Astrocyte (in vitro differentiated cells and primary cell): ENCODE results near the gene SCLT1. TPM values are rescaled to one million over a fixed set of nuclear protein-coding genes. Genes with fewer than 3 reads are reported as not detected.

Experiments
- DNase-seq: peaks from one replicate; pipeline ENCODE4 v3.0.0-alpha.2; 2010; ENCODE audit warnings: low read depth
- FAIRE-seq: peaks from 2 replicates; lab custom pipeline; 2011; peaks lifted over from hg19 to GRCh38; lab: Jason Lieb, UNC
- H2AFZ ChIP-seq: 2 replicates; pipeline ENCODE4 v1.6.0; 2012; ENCODE audit warnings: low read depth, low read length, inconsistent platforms
- H3K27ac ChIP-seq: 2 replicates; pipeline ENCODE4 v1.5.1; 2011; ENCODE audit warnings: low read depth, low read length, inconsistent platforms
- H3K27me3 ChIP-seq: 2 replicates; pipeline ENCODE4 v1.6.0; 2011; ENCODE audit warnings: low read length, inconsistent platforms; ENCODE audit not compliant: insufficient read depth
- H3K36me3 ChIP-seq: 2 replicates; pipeline ENCODE4 v1.5.1; 2011; ENCODE audit warnings: low read length, inconsistent platforms; ENCODE audit not compliant: insufficient read depth
- H3K4me1 ChIP-seq: 2 replicates; pipeline ENCODE4 v1.5.1; 2011; ENCODE audit warnings: low read length, inconsistent platforms; ENCODE audit not compliant: insufficient read depth
- H3K4me2 ChIP-seq: 2 replicates; pipeline ENCODE4 v1.6.0; 2012; ENCODE audit warnings: low read length, inconsistent platforms
- H3K4me3 ChIP-seq: 2 replicates; pipeline ENCODE4 v1.5.1; 2011; ENCODE audit warnings: low read depth, mild to moderate bottlenecking, low read length, inconsistent platforms; ENCODE audit not compliant: insufficient read depth
- H3K79me2 ChIP-seq: 2 replicates; pipeline ENCODE4 v1.6.0; 2012; ENCODE audit warnings: mild to moderate bottlenecking, low read length, inconsistent platforms; ENCODE audit not compliant: insufficient read depth
- H3K9ac ChIP-seq: 2 replicates; pipeline ENCODE4 v1.6.0; 2012; ENCODE audit warnings: mild to moderate bottlenecking, low read length, inconsistent platforms
- H3K9me3 ChIP-seq: 2 replicates; pipeline ENCODE4 v1.5.1; 2012; ENCODE audit warnings: low read depth, mild to moderate bottlenecking, low read length, inconsistent platforms; ENCODE audit not compliant: insufficient read depth
- H4K20me1 ChIP-seq: 2 replicates; pipeline ENCODE4 v1.6.0; 2012; ENCODE audit warnings: low read length, inconsistent platforms; ENCODE audit not compliant: insufficient read depth
- H3K27ac Mint-ChIP-seq: one replicate; pipeline ENCODE4 v1.8.0; 2021; ENCODE audit warnings: mild to moderate bottlenecking, mixed read lengths; ENCODE audit not compliant: unreplicated experiment
- H3K27me3 Mint-ChIP-seq: one replicate; pipeline ENCODE4 v1.8.0; 2021; ENCODE audit warnings: low read depth, mixed read lengths; ENCODE audit not compliant: unreplicated experiment
- H3K36me3 Mint-ChIP-seq: one replicate; pipeline ENCODE4 v1.8.0; 2021; ENCODE audit warnings: low read depth, mixed read lengths; ENCODE audit not compliant: unreplicated experiment
- H3K4me1 Mint-ChIP-seq: one replicate; pipeline ENCODE4 v1.8.0; 2021; ENCODE audit warnings: low read depth, mixed read lengths; ENCODE audit not compliant: unreplicated experiment
- H3K4me3 Mint-ChIP-seq: one replicate; pipeline ENCODE4 v1.8.0; 2021; ENCODE audit warnings: mild to moderate bottlenecking, moderate library complexity, mixed read lengths; ENCODE audit not compliant: unreplicated experiment
- H3K9me3 Mint-ChIP-seq: one replicate; pipeline ENCODE4 v1.8.0; 2021; ENCODE audit warnings: mild to moderate bottlenecking, mixed read lengths; ENCODE audit not compliant: unreplicated experiment
- EZH2 ChIP-seq: IDR thresholded peaks from 2 replicates; pipeline ENCODE4 v1.6.1; 2012; ENCODE audit warnings: mild to moderate bottlenecking, low read length, inconsistent platforms; ENCODE audit not compliant: insufficient read depth
- total RNA-seq: library from RNA; stranded (reverse); gene quantifications from 2 replicates; pipeline ENCODE4 v1.2.1, GENCODE V29; 2021
- TF ChIP-seq, protein P1 (sequence below): IDR thresholded peaks from 2 replicates; pipeline ENCODE4 v1.5.1; 2011; ENCODE audit warnings: low read depth, mild to moderate bottlenecking, inconsistent platforms, low read length, moderate library complexity; ENCODE audit not compliant: insufficient read depth

SCLT1 gene
- total RNA-seq, 1 donor from 2014 or later = 11.3 TPM

DNA sequence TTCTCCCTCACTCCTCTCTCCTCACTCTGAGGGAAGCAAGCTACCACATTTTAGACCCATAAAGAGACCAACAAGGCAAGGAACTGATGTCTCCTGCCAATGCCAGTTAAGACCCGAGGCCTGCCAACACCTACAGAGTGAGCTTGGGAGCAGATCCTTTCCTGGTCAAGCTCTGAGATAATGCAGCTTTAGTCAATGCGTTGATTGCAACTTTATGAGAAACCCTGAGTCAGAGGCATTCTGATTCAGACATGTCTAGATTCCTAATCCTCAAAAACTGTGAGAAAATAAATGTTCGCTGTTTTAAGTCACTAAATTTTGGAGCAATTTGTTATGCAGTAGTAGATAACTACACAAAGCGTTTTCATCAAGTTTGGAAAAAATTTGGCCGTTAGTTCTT, 168.4 kb downstream of the SCLT1 start:
- no peaks in the 10 kb centered on the region for H3K9me3 ChIP-seq
- TF ChIP-seq, protein P1, sequence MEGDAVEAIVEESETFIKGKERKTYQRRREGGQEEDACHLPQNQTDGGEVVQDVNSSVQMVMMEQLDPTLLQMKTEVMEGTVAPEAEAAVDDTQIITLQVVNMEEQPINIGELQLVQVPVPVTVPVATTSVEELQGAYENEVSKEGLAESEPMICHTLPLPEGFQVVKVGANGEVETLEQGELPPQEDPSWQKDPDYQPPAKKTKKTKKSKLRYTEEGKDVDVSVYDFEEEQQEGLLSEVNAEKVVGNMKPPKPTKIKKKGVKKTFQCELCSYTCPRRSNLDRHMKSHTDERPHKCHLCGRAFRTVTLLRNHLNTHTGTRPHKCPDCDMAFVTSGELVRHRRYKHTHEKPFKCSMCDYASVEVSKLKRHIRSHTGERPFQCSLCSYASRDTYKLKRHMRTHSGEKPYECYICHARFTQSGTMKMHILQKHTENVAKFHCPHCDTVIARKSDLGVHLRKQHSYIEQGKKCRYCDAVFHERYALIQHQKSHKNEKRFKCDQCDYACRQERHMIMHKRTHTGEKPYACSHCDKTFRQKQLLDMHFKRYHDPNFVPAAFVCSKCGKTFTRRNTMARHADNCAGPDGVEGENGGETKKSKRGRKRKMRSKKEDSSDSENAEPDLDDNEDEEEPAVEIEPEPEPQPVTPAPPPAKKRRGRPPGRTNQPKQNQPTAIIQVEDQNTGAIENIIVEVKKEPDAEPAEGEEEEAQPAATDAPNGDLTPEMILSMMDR = no peak
- TF ChIP-seq EZH2 = no peak

DNA sequence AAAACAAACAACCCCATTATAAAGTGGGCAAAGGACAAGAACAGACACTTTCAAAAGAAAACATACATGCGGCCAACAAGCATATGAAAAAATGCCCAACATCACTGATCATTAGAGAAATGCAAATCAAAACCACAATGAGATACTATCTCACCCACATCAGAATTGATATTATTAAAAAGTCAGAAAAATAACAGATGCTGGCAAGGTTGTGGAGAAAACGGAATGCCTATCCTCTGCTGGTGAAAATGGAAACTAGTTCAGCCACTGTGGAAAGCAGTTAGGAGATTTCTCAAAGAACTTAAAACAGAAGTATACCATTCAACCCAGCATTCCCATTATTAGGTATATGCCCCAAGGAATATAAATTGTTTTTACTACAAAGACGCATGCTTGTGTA, 171.4 kb downstream of the SCLT1 start:
- H2AFZ ChIP-seq = no peak overlapping the region
- no peaks in the 10 kb centered on the region for H3K4me1 ChIP-seq
- no peak overlapping the region for H3K27ac Mint-ChIP-seq
- no peaks in the 10 kb centered on the region for H3K27me3 ChIP-seq
- H3K4me1 Mint-ChIP-seq = peaks cover 2% of the 10 kb centered on the region
- no peaks in the 10 kb centered on the region for H3K9me3 ChIP-seq
- no peak overlapping the region for H3K27ac ChIP-seq
- H3K36me3 Mint-ChIP-seq = peaks cover 4% of the 10 kb centered on the region
- no peak overlapping the region for H3K9ac ChIP-seq
- no peaks in the 10 kb centered on the region for H4K20me1 ChIP-seq
- H3K4me3 Mint-ChIP-seq = no peak overlapping the region
- no peak overlapping the region for H3K4me2 ChIP-seq
- no peak for TF ChIP-seq EZH2
- TF ChIP-seq, protein P1 = no peak
- H3K4me3 ChIP-seq = no peak overlapping the region
- DNase-seq (no peak), FAIRE-seq (no peak)
- no peaks in the 10 kb centered on the region for H3K27me3 Mint-ChIP-seq
- H3K79me2 ChIP-seq = no peaks in the 10 kb centered on the region
- peaks cover 5% of the 10 kb centered on the region for H3K36me3 ChIP-seq
- H3K9me3 Mint-ChIP-seq = peaks cover 4% of the 10 kb centered on the region

More for the DNA sequence above, 168.4 kb downstream of the SCLT1 start:
- no peak for FAIRE-seq
- Histone ChIP-seq H3K27me3 (no peaks in the 10 kb centered on the region), H4K20me1 (no peaks in the 10 kb centered on the region), H3K4me2 (no peak overlapping the region), H3K4me1 (no peaks in the 10 kb centered on the region), H2AFZ (no peak overlapping the region), H3K79me2 (no peaks in the 10 kb centered on the region), H3K4me3 (no peak overlapping the region), H3K27ac (no peak overlapping the region), H3K9ac (no peak overlapping the region), H3K36me3 (peaks cover 5% of the 10 kb centered on the region)
- H3K36me3 Mint-ChIP-seq = peaks cover 4% of the 10 kb centered on the region
- H3K4me1 Mint-ChIP-seq = peaks cover 2% of the 10 kb centered on the region
- no peaks in the 10 kb centered on the region for H3K27me3 Mint-ChIP-seq
- H3K27ac Mint-ChIP-seq = no peak overlapping the region
- DNase-seq = peak; percentile 43
- H3K9me3 Mint-ChIP-seq = peaks cover 4% of the 10 kb centered on the region
- no peak overlapping the region for H3K4me3 Mint-ChIP-seq

DNA sequence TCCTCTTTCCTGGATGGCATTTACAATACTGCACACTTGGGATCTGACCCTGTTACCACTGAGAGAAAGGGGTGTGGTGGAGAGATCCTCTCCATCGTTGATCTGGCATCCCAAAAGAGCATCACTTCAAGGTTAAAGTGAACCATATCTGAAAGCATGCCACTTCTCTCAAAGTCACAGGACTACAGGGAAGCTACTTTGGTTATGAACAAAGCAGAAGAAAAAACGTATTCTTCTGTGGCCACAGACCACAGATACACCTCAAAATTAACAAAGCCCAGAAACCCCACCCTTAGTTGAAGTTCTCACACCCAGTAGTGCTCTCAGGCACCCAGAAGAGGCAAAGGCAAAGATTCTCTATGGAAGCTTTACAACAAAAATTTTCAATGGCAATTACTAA, 175.6 kb downstream of the SCLT1 start:
- Mint-ChIP-seq H3K4me3 (no peak overlapping the region), H3K36me3 (peaks cover 2% of the 10 kb centered on the region), H3K9me3 (peaks cover 3% of the 10 kb centered on the region), H3K27me3 (no peaks in the 10 kb centered on the region), H3K27ac (no peak overlapping the region), H3K4me1 (peaks cover 7% of the 10 kb centered on the region)
- FAIRE-seq (no peak), DNase-seq (no peak)
- H2AFZ ChIP-seq = no peak overlapping the region
- no peak overlapping the region for H3K27ac ChIP-seq
- TF ChIP-seq, protein P1 = no peak
- TF ChIP-seq EZH2 = no peak
- H3K4me3 ChIP-seq = no peak overlapping the region
- no peaks in the 10 kb centered on the region for H4K20me1 ChIP-seq
- no peak overlapping the region for H3K9ac ChIP-seq
- H3K79me2 ChIP-seq = no peaks in the 10 kb centered on the region
- no peaks in the 10 kb centered on the region for H3K27me3 ChIP-seq
- no peaks in the 10 kb centered on the region for H3K36me3 ChIP-seq
- no peaks in the 10 kb centered on the region for H3K4me1 ChIP-seq
- no peak overlapping the region for H3K4me2 ChIP-seq
- no peaks in the 10 kb centered on the region for H3K9me3 ChIP-seq
